ENCODE measurements around the gene GRIK3.

GRIK3 gene

DNA sequence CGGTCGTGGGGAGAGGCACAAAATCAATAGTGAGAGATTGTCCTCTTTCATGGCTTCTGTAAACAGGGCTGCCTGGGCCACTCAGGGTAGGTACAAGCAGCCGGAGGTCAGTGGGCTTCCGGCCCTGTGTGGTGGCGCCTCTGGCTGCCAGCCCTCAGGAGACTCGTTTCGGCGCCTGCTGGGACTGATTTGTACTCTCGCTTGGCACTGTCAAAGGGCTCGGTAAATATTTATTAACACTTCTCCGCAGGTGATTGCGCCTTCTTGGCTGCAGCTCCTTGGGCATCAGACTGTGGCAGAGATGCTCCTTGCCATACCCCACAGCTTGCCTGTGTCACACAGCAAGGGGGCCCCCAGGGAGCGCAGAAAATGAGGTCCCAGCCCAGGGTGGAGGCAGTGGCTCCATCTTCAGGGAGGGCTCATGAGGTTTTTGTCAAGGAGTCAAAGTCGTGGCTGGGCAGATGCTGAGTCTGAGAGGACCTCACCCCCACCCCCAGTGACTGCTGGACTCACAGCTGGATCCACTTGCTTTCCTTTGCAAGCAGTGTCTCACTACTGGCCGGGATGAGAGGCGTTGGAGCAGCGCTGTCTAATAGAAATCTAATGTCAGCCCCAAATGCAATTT is 262.5 kb downstream of the GRIK3 start:
- no peaks in the 10 kb centered on the region for H3K79me1 ChIP-seq (ENCODE audit: low read length)
- H2AK5ac ChIP-seq (ENCODE audit: low read length): no peak overlapping the region
- H3K14ac ChIP-seq (ENCODE audit: low read length): no peak overlapping the region
- H4K12ac ChIP-seq (ENCODE audit: low read depth, low read length): no peak overlapping the region
- no peaks in the 10 kb centered on the region for H3K79me2 ChIP-seq (ENCODE audit: control insufficient read depth, insufficient read depth, low read length, poor library complexity)
- H3K4me1 ChIP-seq (ENCODE audit: control insufficient read depth in 1 of 2, insufficient read depth in 2 of 2, low read length in 2 of 2): no peaks in the 10 kb centered on the region
- no peak overlapping the region for H3K4me3 ChIP-seq (ENCODE audit: low read depth, low read length)
- no peak overlapping the region for H3K9ac ChIP-seq (ENCODE audit: low read length)
- no peak overlapping the region for H3K4me2 ChIP-seq (ENCODE audit: low read length)
- no peak overlapping the region for H4K91ac ChIP-seq (ENCODE audit: low read depth, low read length)
- H2BK12ac ChIP-seq (ENCODE audit: low read length): no peak overlapping the region
- no CpG with 5 or more reads among the region's 17 CpGs for WGBS (ENCODE audit: extremely low coverage, insufficient coverage, insufficient read length)
- H3K27ac ChIP-seq (ENCODE audit: low read depth, low read length): no peak overlapping the region
- no peaks in the 10 kb centered on the region for H3K27me3 ChIP-seq (ENCODE audit: insufficient read depth, low read length)
- no peak overlapping the region for H2AFZ ChIP-seq (ENCODE audit: insufficient read depth, low read length, poor library complexity)
- no peak overlapping the region for H4K8ac ChIP-seq (ENCODE audit: low read depth, low read length)
- H3K4ac ChIP-seq (ENCODE audit: low read depth, low read length): no peak overlapping the region
- H3K23ac ChIP-seq (ENCODE audit: low read length): no peak overlapping the region
- H3K18ac ChIP-seq (ENCODE audit: low read length): no peak overlapping the region
- DNase-seq: no peak
- H2BK120ac ChIP-seq (ENCODE audit: insufficient read depth, low read length, poor library complexity): no peak overlapping the region
- H2BK5ac ChIP-seq (ENCODE audit: low read depth, low read length, poor library complexity): no peak overlapping the region
- H3K36me3 ChIP-seq (ENCODE audit: control insufficient read depth in 1 of 2, insufficient read depth in 2 of 2, low read length in 2 of 2): no peaks in the 10 kb centered on the region
- H3K9me3 ChIP-seq (ENCODE audit: insufficient read depth, low read depth, low read length): no peaks in the 10 kb centered on the region

DNA sequence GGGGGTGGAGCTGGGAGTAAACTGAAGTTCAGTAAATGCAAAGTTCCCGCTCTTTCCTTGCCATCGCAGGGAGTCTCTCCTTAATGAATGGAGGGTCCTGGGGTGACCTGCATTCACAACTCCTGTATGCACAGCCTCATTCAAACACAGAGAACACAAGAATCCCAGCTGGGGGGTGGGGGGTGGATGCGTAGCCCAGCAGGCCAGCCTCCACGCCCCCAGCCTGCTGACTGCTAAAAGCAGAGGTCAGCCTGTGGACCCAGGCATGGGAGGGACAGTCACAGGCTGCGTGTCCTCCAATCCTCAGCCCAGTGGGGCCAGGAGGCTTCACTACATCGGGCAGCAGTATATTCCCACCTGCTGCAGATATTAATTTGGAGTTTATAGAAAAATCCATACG is 263.1 kb downstream of the GRIK3 start:
- no peaks in the 10 kb centered on the region for H3K79me2 ChIP-seq (ENCODE audit: control insufficient read depth, insufficient read depth, low read length, poor library complexity)
- H3K36me3 ChIP-seq (ENCODE audit: control insufficient read depth in 1 of 2, insufficient read depth in 2 of 2, low read length in 2 of 2): no peaks in the 10 kb centered on the region
- H3K23ac ChIP-seq (ENCODE audit: low read length): no peak overlapping the region
- H3K27me3 ChIP-seq (ENCODE audit: insufficient read depth, low read length): no peaks in the 10 kb centered on the region
- WGBS (ENCODE audit: extremely low coverage, insufficient coverage, insufficient read length): no CpG with 5 or more reads among the region's 7 CpGs
- H2AK5ac ChIP-seq (ENCODE audit: low read length): no peak overlapping the region
- H3K9ac ChIP-seq (ENCODE audit: low read length): no peak overlapping the region
- H2BK12ac ChIP-seq (ENCODE audit: low read length): no peak overlapping the region
- H2BK5ac ChIP-seq (ENCODE audit: low read depth, low read length, poor library complexity): no peak overlapping the region
- no peak overlapping the region for H4K12ac ChIP-seq (ENCODE audit: low read depth, low read length)
- no peak overlapping the region for H3K4ac ChIP-seq (ENCODE audit: low read depth, low read length)
- H3K79me1 ChIP-seq (ENCODE audit: low read length): no peaks in the 10 kb centered on the region
- no peaks in the 10 kb centered on the region for H3K9me3 ChIP-seq (ENCODE audit: insufficient read depth, low read depth, low read length)
- DNase-seq: no peak
- no peaks in the 10 kb centered on the region for H3K4me1 ChIP-seq (ENCODE audit: control insufficient read depth in 1 of 2, insufficient read depth in 2 of 2, low read length in 2 of 2)
- no peak overlapping the region for H4K8ac ChIP-seq (ENCODE audit: low read depth, low read length)
- H3K18ac ChIP-seq (ENCODE audit: low read length): no peak overlapping the region
- no peak overlapping the region for H3K14ac ChIP-seq (ENCODE audit: low read length)
- no peak overlapping the region for H4K91ac ChIP-seq (ENCODE audit: low read depth, low read length)
- H3K4me2 ChIP-seq (ENCODE audit: low read length): no peak overlapping the region
- no peak overlapping the region for H3K27ac ChIP-seq (ENCODE audit: low read depth, low read length)
- H3K4me3 ChIP-seq (ENCODE audit: low read depth, low read length): no peak overlapping the region
- no peak overlapping the region for H2AFZ ChIP-seq (ENCODE audit: insufficient read depth, low read length, poor library complexity)
- H2BK120ac ChIP-seq (ENCODE audit: insufficient read depth, low read length, poor library complexity): no peak overlapping the region

DNA sequence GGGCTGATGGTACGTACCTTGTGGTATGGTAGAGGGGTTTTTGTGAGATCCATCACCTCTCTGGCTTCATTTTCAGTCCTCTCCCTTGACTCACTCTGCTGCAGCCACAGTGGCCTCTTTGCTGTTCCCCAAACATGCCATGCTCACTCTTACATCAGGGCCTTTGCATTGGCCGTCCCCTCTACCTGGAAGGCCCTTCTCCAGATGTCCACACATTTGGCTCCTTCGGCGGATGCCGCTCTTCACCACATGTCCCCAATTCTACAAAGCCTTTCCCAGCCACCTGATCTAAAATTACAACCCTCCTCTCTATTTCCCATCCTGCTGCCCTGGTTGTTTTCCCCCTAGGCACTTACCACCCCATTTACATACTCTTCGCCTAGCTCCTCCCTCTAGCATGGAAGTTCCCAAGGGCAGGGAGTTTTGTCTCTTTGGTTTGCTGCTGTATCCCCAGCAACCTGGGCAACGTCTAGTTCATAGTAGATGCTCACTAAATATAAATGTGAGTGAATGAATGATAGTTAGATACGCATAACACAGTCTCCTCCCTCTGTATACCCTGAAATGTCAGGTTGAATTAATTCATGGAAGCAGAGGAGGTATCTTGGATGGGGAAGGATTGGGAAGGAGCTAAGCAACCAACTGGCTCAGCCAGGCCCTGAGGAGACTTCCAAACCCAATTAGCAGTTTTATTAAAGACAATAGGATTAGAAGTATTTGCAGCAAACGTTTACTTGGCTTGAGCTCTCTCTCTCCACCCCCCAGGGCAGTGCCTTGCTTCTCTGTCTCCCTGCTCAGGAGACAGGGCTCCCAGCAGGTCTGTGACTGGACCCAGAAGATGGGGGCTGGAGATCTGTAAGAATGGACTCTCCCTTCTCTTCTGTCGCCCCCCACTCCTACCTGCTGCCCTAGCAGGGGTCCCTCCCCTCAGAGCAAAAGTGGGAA is 264.2 kb downstream of the GRIK3 start:
- no peak overlapping the region for H3K14ac ChIP-seq (ENCODE audit: low read length)
- H2BK5ac ChIP-seq (ENCODE audit: low read depth, low read length, poor library complexity): no peak overlapping the region
- no peak overlapping the region for H2BK12ac ChIP-seq (ENCODE audit: low read length)
- H3K27ac ChIP-seq (ENCODE audit: low read depth, low read length): no peak overlapping the region
- no peaks in the 10 kb centered on the region for H3K79me1 ChIP-seq (ENCODE audit: low read length)
- H3K4ac ChIP-seq (ENCODE audit: low read depth, low read length): no peak overlapping the region
- no peaks in the 10 kb centered on the region for H3K36me3 ChIP-seq (ENCODE audit: control insufficient read depth in 1 of 2, insufficient read depth in 2 of 2, low read length in 2 of 2)
- H2AFZ ChIP-seq (ENCODE audit: insufficient read depth, low read length, poor library complexity): no peak overlapping the region
- no peak overlapping the region for H3K23ac ChIP-seq (ENCODE audit: low read length)
- H4K12ac ChIP-seq (ENCODE audit: low read depth, low read length): no peak overlapping the region
- no peak overlapping the region for H3K18ac ChIP-seq (ENCODE audit: low read length)
- H3K79me2 ChIP-seq (ENCODE audit: control insufficient read depth, insufficient read depth, low read length, poor library complexity): no peaks in the 10 kb centered on the region
- H4K8ac ChIP-seq (ENCODE audit: low read depth, low read length): no peak overlapping the region
- no peaks in the 10 kb centered on the region for H3K9me3 ChIP-seq (ENCODE audit: insufficient read depth, low read depth, low read length)
- H2AK5ac ChIP-seq (ENCODE audit: low read length): no peak overlapping the region
- no peak overlapping the region for H3K9ac ChIP-seq (ENCODE audit: low read length)
- H3K4me2 ChIP-seq (ENCODE audit: low read length): no peak overlapping the region
- no peak overlapping the region for H2BK120ac ChIP-seq (ENCODE audit: insufficient read depth, low read length, poor library complexity)
- H3K27me3 ChIP-seq (ENCODE audit: insufficient read depth, low read length): no peaks in the 10 kb centered on the region
- H4K91ac ChIP-seq (ENCODE audit: low read depth, low read length): no peak overlapping the region
- H3K4me1 ChIP-seq (ENCODE audit: control insufficient read depth in 1 of 2, insufficient read depth in 2 of 2, low read length in 2 of 2): no peaks in the 10 kb centered on the region
- no peak overlapping the region for H3K4me3 ChIP-seq (ENCODE audit: low read depth, low read length)
- WGBS (ENCODE audit: extremely low coverage, insufficient coverage, insufficient read length): no CpG with 5 or more reads among the region's 10 CpGs
- DNase-seq: no peak

DNA sequence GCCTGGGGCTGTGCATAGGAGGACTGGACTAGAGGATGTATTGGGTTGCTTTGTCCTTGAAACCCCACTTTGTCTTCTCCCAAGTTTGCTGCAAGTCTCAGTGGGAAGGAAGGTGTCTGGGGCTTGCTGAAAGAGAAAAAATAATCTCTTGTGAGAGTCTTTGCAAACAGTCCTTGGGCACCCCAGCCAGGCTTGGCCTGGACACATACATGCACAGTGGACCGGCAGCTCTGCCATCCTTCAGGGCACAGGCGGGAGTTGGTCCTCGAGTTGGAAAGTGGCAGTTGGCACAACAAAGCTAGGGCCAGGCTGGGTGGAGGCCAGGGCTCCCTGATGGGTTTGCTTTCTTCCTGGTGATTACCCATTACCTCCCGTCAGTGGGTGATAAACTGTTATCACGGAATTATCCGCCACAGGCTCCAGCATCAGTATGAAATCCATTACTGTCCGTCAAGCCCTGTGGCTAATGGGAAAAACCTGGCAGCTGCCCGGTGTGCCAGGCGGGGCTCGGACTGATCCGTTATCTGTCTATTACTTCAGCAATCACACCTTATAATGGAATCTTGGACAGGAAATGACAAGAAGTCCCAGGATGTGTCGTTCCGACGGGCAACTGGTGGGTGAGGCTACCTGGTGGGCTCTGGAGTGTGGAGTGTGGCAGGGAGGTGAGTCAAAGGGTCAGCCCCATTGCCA is 265.7 kb downstream of the GRIK3 start:
- no peak overlapping the region for H3K14ac ChIP-seq (ENCODE audit: low read length)
- H2AK5ac ChIP-seq (ENCODE audit: low read length): no peak overlapping the region
- no peak overlapping the region for H3K4ac ChIP-seq (ENCODE audit: low read depth, low read length)
- H2BK12ac ChIP-seq (ENCODE audit: low read length): no peak overlapping the region
- no peaks in the 10 kb centered on the region for H3K79me1 ChIP-seq (ENCODE audit: low read length)
- no peaks in the 10 kb centered on the region for H3K79me2 ChIP-seq (ENCODE audit: control insufficient read depth, insufficient read depth, low read length, poor library complexity)
- H3K9me3 ChIP-seq (ENCODE audit: insufficient read depth, low read depth, low read length): no peaks in the 10 kb centered on the region
- H2BK120ac ChIP-seq (ENCODE audit: insufficient read depth, low read length, poor library complexity): no peak overlapping the region
- no peak overlapping the region for H3K27ac ChIP-seq (ENCODE audit: low read depth, low read length)
- H3K36me3 ChIP-seq (ENCODE audit: control insufficient read depth in 1 of 2, insufficient read depth in 2 of 2, low read length in 2 of 2): no peaks in the 10 kb centered on the region
- H3K23ac ChIP-seq (ENCODE audit: low read length): no peak overlapping the region
- no peak overlapping the region for H2BK5ac ChIP-seq (ENCODE audit: low read depth, low read length, poor library complexity)
- H3K4me3 ChIP-seq (ENCODE audit: low read depth, low read length): no peak overlapping the region
- no peak overlapping the region for H3K18ac ChIP-seq (ENCODE audit: low read length)
- DNase-seq: no peak
- no peak overlapping the region for H4K8ac ChIP-seq (ENCODE audit: low read depth, low read length)
- no peak overlapping the region for H4K91ac ChIP-seq (ENCODE audit: low read depth, low read length)
- H3K27me3 ChIP-seq (ENCODE audit: insufficient read depth, low read length): no peaks in the 10 kb centered on the region
- no peak overlapping the region for H4K12ac ChIP-seq (ENCODE audit: low read depth, low read length)
- H3K4me1 ChIP-seq (ENCODE audit: control insufficient read depth in 1 of 2, insufficient read depth in 2 of 2, low read length in 2 of 2): no peaks in the 10 kb centered on the region
- H3K9ac ChIP-seq (ENCODE audit: low read length): no peak overlapping the region
- no peak overlapping the region for H3K4me2 ChIP-seq (ENCODE audit: low read length)
- H2AFZ ChIP-seq (ENCODE audit: insufficient read depth, low read length, poor library complexity): no peak overlapping the region
- no CpG with 5 or more reads among the region's 14 CpGs for WGBS (ENCODE audit: extremely low coverage, insufficient coverage, insufficient read length)
